Stimulated activated naive CD8-positive, alpha-beta T cell treated with anti-CD3 and anti-CD28 coated beads, Interleukin-15, Interleukin-2, amounts not matched to agents 100 U/mL and 50 U/mL, for 24 hours (primary cell): ENCODE data around the gene CRISPLD2.

ENCODE experiments used
- ATAC-seq: fragments of 150-1000 bp; cut with Tn5 transposase; one replicate; pipeline ENCODE4 v1.10.0; 2021
- DNase-seq: peaks from one replicate; pipeline ENCODE4 v3.0.0; 2021

CRISPLD2 gene

GRCh38 chr16:84819644-84820304 is at the start of gene CRISPLD2:
TSS of gene CRISPLD2 (plus strand) at chr16:84819985. CDS start at chr16:84838496, 18,511 bp downstream.
- peak; percentile 91 for ATAC-seq
- peak; percentile 89 for DNase-seq

- ATAC-seq (no peak), DNase-seq (no peak)
Observed at GRCh38 chr16:84773312-84773711, 46.5 kb upstream of the CRISPLD2 start.

GRCh38 chr16:84774810-84775209 is 45.0 kb upstream of the CRISPLD2 start:
- DNase-seq (no peak), ATAC-seq (no peak)

- DNase-seq (no peak), ATAC-seq (no peak)
Observed at GRCh38 chr16:84775262-84775810, 44.4 kb upstream of the CRISPLD2 start.

- ATAC-seq = no peak
- no peak for DNase-seq
Observed at GRCh38 chr16:84777435-84777834, 42.4 kb upstream of the CRISPLD2 start.

GRCh38 chr16:84778720-84779119 is 41.1 kb upstream of the CRISPLD2 start:
- DNase-seq (no peak), ATAC-seq (no peak)

GRCh38 chr16:84780063-84780462 is 39.7 kb upstream of the CRISPLD2 start:
- no peak for ATAC-seq
- no peak for DNase-seq

- ATAC-seq (no peak), DNase-seq (no peak)
Observed at GRCh38 chr16:84780544-84781376, 39.0 kb upstream of the CRISPLD2 start.

GRCh38 chr16:84782846-84783245 is 36.9 kb upstream of the CRISPLD2 start:
- DNase-seq = no peak
- no peak for ATAC-seq

- DNase-seq = no peak
- no peak for ATAC-seq
Observed at GRCh38 chr16:84785843-84786581, 33.8 kb upstream of the CRISPLD2 start.

- no peak for ATAC-seq
- no peak for DNase-seq
Observed at GRCh38 chr16:84786605-84787262, 33.1 kb upstream of the CRISPLD2 start.

- ATAC-seq (no peak), DNase-seq (no peak)
Observed at GRCh38 chr16:84787263-84787622, 32.5 kb upstream of the CRISPLD2 start.

- DNase-seq (no peak), ATAC-seq (no peak)
Observed at GRCh38 chr16:84788920-84789391, 30.8 kb upstream of the CRISPLD2 start.

- DNase-seq = no peak
- ATAC-seq = no peak
Observed at GRCh38 chr16:84789431-84789830, 30.4 kb upstream of the CRISPLD2 start.

- no peak for DNase-seq
- no peak for ATAC-seq
Observed at GRCh38 chr16:84790301-84790700, 29.5 kb upstream of the CRISPLD2 start.

- no peak for ATAC-seq
Observed at GRCh38 chr16:84791088-84791487, 28.7 kb upstream of the CRISPLD2 start.

GRCh38 chr16:84791501-84791900 is 28.3 kb upstream of the CRISPLD2 start:
- ATAC-seq (no peak), DNase-seq (no peak)

More at GRCh38 chr16:84791088-84791487, 28.7 kb upstream of the CRISPLD2 start:
- DNase-seq = no peak

- ATAC-seq (no peak), DNase-seq (no peak)
Observed at GRCh38 chr16:84794186-84794585, 25.6 kb upstream of the CRISPLD2 start.

- no peak for DNase-seq
- ATAC-seq = no peak
Observed at GRCh38 chr16:84794626-84795025, 25.2 kb upstream of the CRISPLD2 start.

GRCh38 chr16:84795329-84796053 is 24.3 kb upstream of the CRISPLD2 start:
- DNase-seq = no peak
- no peak for ATAC-seq
